NCI-H345 (cell line): ENCODE results near the gene SCAPER.
"Not testable (repeated sequence)": the region's sequence is repeated elsewhere in the genome, so short reads cannot be mapped to it uniquely, and the experiment has no call there.

ENCODE experiments used
- DNase-seq: peaks from one replicate; lab custom pipeline; 2025; lab: John Stamatoyannopoulos, UW

SCAPER gene

GRCh38 chr15:76772776-76773175 is 132.4 kb downstream of the SCAPER start:
- DNase-seq = no peak

- no peak for DNase-seq
Observed at GRCh38 chr15:76764004-76764403, 141.1 kb downstream of the SCAPER start.

DNA sequence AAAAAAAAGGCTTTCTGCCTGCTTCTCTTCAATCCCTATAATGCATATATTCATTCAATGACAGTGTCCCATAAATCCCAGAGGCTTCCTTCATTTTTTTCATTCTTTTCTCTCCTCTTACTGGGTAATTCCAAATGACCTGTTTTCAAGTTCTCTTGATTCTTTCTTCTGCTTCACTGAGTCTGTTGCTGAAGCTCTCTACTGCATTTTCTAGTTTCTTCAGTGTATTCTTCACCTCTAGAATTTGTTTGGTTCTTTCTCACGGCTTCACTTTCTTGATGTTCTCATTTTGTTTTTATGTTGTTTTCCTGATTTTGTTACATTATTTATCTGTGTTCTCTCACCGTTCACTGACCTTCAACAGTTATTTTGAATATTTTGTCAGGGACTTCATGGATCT is 141.6 kb downstream of the SCAPER start:
- no peak for DNase-seq

DNA sequence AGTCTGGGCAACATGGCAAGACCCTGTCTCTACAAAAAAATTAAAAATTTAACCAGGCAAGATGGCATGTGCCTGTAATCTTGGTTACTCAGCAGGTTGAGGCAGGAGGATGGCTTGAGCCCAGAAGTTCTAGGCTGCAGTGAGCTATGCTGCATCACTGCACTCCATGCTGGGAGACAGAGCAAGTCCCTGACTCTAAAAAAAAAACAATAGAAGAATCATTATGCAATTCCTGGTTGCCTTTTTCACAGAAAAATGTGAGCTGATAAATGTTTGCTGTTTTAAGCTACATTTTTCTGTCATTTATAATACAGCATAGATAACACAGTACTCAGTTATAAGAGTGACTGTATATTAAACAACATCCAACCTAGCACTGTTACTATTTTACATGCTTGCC is 148.8 kb downstream of the SCAPER start:
- no peak for DNase-seq

- no peak for DNase-seq
Observed at GRCh38 chr15:76753771-76754170, 151.4 kb downstream of the SCAPER start.

GRCh38 chr15:76753131-76753530 is 152.0 kb downstream of the SCAPER start:
- no peak for DNase-seq

GRCh38 chr15:76752549-76752948 is 152.6 kb downstream of the SCAPER start:
- DNase-seq = no peak

DNA sequence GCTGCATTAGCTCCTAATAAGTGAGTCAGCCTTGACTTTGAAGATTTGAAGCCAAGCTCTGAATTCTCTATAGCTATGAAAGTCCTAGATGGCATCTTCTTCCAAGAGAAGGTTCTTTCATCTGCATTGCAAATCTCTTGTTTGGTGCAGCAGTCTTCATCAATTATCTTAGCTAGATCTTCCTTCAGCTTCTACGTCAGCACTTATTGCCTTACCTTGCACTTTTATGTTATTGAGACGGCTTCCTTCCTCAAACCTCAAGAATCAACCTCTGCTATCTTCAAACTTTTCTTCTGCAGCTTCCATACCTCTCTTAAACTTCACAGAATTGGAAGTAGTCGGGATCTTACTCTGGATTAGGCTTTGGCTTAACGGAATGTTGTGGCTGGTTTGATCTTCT is 167.6 kb downstream of the SCAPER start:
- no peak for DNase-seq

DNA sequence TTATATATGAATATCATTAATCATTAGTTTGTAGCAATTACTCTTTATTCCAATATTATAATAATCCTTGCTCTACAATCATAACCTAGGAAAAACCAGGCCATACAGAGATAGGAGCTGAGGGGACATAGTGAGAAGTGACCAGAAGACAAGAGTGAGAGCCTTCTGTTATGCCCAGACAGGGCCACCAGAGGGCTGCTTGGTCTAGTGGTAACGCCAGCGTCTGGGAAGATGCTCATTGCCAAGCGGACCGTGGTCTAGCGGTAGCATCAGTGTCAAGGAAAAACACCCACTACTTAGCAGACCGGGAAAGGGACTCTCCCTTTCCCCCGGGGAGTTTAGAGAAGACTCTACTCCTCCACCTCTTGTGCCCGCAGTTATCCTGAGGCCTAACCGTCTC is 172.8 kb downstream of the SCAPER start:
- not testable (repeated sequence) for DNase-seq

DNA sequence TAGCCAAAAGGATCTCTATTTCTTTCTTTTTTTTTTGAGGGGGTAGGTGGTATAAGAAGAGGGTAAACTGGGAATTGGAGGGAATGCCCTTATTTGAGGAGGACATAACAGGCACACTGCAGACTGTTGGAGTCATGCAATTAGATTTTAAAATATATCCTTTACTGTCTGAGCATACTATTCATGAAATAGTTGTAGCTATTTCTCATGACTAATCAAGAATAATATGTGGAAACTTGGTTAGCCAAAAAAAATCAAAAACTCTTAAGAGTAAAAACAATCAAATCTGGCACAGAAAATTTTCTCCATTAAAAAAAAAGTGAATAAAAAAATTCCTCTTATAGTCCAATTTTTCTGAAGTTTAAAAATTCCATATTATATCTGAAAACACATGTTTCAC is 174.9 kb downstream of the SCAPER start:
- no peak for DNase-seq

DNA sequence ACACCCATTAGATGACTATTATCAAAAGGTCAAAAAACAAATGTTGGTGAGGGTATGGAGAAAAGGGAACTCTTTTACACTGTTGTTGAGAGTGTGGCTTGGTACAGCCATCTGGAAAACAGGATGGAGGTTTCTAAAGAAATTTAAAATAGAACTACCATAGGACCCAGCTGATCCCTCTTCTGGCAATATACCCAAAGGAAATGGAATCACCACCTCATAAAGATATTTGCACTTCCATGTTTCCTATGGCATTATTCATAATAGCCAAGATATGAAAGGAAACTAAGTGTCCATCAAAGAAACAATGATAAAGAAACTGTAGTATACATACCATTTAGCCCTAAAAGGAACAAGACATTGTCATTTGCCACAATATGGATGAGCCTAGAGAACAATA is 186.3 kb downstream of the SCAPER start:
- DNase-seq = no peak

- DNase-seq = no peak
Observed at GRCh38 chr15:76714950-76715349, 190.2 kb downstream of the SCAPER start.

DNA sequence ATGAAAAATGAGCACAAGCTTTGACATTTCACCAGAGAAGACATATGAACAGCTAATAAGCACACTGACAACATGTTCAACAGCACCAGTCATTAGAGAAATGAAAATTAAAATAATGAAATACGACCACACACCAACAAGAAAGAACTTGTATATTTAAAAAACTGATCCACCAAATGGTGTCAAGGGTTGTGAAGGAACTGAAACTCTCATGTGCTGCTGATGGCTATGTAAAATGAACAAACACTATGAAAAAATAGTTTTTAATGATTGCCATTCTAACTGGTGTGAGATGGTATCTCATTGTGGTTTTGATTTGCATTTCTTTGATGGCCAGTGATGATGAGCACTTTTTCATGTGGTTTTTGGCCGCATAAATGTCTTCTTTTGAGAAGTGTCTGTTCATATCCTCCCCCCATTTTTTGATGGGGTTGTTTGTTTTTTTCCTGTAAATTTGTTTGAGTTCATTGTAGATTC is 193.8 kb downstream of the SCAPER start:
- DNase-seq = no peak

DNA sequence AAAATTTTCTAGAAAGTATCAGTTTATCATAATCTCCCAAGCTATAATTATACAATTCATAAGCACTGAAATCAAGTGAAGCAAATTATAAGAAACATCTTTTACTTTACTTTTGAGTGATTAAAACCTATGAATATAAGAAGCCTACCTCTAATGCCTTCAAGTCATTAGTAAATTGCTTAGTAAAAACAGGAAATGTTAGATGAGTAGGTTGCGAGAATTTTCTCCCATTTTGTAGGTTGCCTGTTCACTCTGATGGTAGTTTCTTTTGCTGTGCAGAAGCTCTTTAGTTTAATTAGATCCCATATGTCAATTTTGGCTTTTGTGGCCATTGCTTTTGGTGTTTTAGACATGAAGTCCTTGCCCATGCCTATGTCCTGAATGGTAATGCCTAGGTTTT is 201.1 kb downstream of the SCAPER start:
- not testable (repeated sequence) for DNase-seq

DNA sequence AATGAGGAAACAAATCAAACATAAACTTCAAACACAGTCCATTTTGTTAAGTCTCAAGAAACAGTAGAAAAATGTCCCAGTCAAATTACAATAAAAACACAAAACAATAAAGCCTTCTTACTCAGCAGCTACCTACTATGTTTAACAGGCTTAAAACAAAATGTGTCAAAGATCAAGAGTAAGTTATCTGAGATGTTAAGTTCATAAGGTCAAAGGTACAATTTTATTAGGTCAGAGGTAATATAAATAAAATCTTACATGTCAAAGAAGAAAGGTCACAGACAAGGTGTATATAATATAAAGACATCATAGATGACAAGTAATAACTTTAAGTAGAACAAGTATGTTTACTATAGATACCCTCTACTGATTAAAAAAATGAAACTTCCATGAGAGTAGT is 208.3 kb downstream of the SCAPER start:
- DNase-seq = no peak

GRCh38 chr15:76692546-76692945 is 212.6 kb downstream of the SCAPER start:
- not testable (repeated sequence) for DNase-seq

DNA sequence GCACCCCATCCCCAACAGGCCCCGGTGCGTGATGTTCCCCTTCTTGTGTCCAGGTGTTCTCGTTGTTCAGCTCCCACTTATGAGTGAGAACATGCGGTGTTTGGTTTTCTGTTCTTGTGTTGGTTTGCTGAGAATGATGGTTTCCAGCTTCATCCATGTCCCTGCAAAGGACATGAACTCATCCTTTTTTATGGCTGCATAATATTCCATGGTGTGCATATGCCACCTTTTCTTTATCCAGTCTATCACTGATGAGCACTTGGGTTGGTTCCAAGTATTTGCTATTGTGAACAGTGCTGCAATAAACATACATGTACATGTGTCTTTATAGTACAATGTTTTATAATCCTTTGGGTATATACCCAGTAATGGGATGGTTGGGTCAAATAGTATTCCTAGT is 217.5 kb downstream of the SCAPER start:
- not testable (repeated sequence) for DNase-seq

DNA sequence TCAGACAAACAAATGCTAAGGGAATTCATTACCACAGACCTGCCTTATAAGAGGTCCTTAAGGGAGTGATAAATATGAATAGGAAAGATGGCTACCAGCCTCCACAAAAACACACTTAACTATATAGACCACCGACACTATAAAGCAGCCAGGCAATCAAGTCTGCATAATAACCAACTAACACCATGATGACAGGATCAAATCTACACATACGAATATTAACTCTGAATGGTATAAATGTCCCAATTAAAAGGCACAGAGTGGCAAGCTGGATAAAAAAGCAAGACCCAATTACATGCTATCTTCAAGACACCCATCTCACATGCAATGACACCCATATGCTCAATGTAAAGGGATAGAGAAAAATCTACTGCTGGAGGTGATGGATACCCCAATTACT is 221.1 kb downstream of the SCAPER start:
- DNase-seq = no peak

DNA sequence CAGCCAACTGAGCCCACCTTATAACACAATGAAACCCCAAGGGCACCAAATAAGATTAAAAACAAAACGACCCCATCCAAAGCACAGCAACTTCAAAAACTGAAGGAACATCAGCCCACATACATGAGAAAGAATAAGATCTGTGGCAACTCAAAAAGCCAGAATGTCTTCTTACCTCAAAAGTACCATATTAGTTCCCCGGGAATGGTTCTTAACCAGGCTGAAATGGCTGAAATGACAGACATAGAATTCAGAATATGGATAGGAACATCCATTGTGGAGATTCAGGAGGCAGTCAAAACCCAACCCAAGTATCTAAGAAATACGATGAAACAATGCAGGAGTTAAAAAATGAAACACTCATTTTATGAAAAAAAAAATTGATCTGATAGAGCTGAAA is 222.3 kb downstream of the SCAPER start:
- DNase-seq = no peak

- no peak for DNase-seq
Observed at GRCh38 chr15:76682259-76682658, 222.9 kb downstream of the SCAPER start.

GRCh38 chr15:76678766-76679165 is 226.4 kb downstream of the SCAPER start:
- no peak for DNase-seq

- no peak for DNase-seq
Observed at GRCh38 chr15:76674883-76675282, 230.3 kb downstream of the SCAPER start.

- no peak for DNase-seq
Observed at GRCh38 chr15:76669521-76670207, 235.5 kb downstream of the SCAPER start.

- DNase-seq = no peak
Observed at GRCh38 chr15:76668900-76669299, 236.2 kb downstream of the SCAPER start.
